Measurements from ENCODE around the gene CRYBG3. TPM values are rescaled to one million over a fixed set of nuclear protein-coding genes. Genes with fewer than 3 reads are reported as not detected.
"Not testable (repeated sequence)": the region's sequence is repeated elsewhere in the genome, so short reads cannot be mapped to it uniquely, and the experiment has no call there.

CRYBG3 gene
- total RNA-seq, 1 donor from 2014 or later, result 19.9 TPM

GRCh38 chr3:97827741-97828471, 6.1 kb downstream of the CRYBG3 start:
- TF ChIP-seq, protein P1, sequence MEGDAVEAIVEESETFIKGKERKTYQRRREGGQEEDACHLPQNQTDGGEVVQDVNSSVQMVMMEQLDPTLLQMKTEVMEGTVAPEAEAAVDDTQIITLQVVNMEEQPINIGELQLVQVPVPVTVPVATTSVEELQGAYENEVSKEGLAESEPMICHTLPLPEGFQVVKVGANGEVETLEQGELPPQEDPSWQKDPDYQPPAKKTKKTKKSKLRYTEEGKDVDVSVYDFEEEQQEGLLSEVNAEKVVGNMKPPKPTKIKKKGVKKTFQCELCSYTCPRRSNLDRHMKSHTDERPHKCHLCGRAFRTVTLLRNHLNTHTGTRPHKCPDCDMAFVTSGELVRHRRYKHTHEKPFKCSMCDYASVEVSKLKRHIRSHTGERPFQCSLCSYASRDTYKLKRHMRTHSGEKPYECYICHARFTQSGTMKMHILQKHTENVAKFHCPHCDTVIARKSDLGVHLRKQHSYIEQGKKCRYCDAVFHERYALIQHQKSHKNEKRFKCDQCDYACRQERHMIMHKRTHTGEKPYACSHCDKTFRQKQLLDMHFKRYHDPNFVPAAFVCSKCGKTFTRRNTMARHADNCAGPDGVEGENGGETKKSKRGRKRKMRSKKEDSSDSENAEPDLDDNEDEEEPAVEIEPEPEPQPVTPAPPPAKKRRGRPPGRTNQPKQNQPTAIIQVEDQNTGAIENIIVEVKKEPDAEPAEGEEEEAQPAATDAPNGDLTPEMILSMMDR (IDR thresholded peaks at IDR 0.05; ENCODE audit: borderline replicate concordance), result no peak
- Histone ChIP-seq H3K27me3 (ENCODE audit: low read depth) (no peaks in the 10 kb centered on the region), H3K36me3 (no peaks in the 10 kb centered on the region), H3K4me1 (peaks cover 83% of the 10 kb centered on the region), H3K27ac (replicated peaks) (no peak overlapping the region), H3K4me3 (no peak overlapping the region), H3K9me3 (replicated peaks) (no peaks in the 10 kb centered on the region)
- DNase-seq, result no peak
- intact Hi-C loops (cut with micrococcal nuclease), result no loop called here

GRCh38 chr3:97829198-97829597, 7.4 kb downstream of the CRYBG3 start:
- Histone ChIP-seq H3K36me3 (no peaks in the 10 kb centered on the region), H3K9me3 (replicated peaks) (no peaks in the 10 kb centered on the region), H3K4me3 (no peak overlapping the region), H3K4me1 (peaks cover 72% of the 10 kb centered on the region), H3K27ac (replicated peaks) (no peak overlapping the region), H3K27me3 (ENCODE audit: low read depth) (no peaks in the 10 kb centered on the region)
- intact Hi-C loops (cut with micrococcal nuclease), result no loop called here
- TF ChIP-seq, protein P1 (IDR thresholded peaks at IDR 0.05; ENCODE audit: borderline replicate concordance), result no peak
- DNase-seq, result no peak

DNA sequence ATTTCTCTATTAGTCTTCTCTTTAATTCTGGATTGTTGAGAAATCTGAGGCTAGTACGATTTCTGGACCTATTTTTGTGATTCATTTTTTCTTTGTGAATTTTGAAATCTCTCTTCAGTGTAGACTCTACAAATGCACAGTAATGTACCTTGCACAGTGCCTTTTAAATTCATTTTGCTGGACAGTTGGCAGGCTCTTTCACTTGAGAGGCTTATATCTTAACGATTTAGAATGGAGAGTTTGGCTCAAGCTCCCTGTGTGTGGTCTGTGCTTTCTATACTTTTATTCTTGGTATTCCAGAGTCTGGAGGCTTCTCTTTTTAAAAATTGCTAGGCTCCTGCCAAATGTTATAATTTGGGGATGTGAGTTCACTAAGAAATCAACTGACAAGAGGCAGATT, 8.8 kb downstream of the CRYBG3 start:
- H3K4me1 ChIP-seq, result peaks cover 72% of the 10 kb centered on the region
- no peak overlapping the region for H3K4me3 ChIP-seq
- H3K36me3 ChIP-seq, result no peaks in the 10 kb centered on the region
- intact Hi-C loops (cut with micrococcal nuclease), result no loop called here
- TF ChIP-seq, protein P1 (IDR thresholded peaks at IDR 0.05; ENCODE audit: borderline replicate concordance), result no peak
- H3K27ac ChIP-seq (replicated peaks), result no peak overlapping the region
- DNase-seq, result no peak
- no peaks in the 10 kb centered on the region for H3K9me3 ChIP-seq (replicated peaks)
- no peaks in the 10 kb centered on the region for H3K27me3 ChIP-seq (ENCODE audit: low read depth)

GRCh38 chr3:97831140-97831539, 9.3 kb downstream of the CRYBG3 start:
- Histone ChIP-seq H3K36me3 (no peaks in the 10 kb centered on the region), H3K27ac (replicated peaks) (no peak overlapping the region), H3K9me3 (replicated peaks) (no peaks in the 10 kb centered on the region), H3K27me3 (ENCODE audit: low read depth) (no peaks in the 10 kb centered on the region), H3K4me3 (no peak overlapping the region), H3K4me1 (peaks cover 67% of the 10 kb centered on the region)
- no peak for DNase-seq
- intact Hi-C loops (cut with micrococcal nuclease), result no loop called here
- TF ChIP-seq, protein P1 (IDR thresholded peaks at IDR 0.05; ENCODE audit: borderline replicate concordance), result no peak

GRCh38 chr3:97833184-97833583, 11.4 kb downstream of the CRYBG3 start:
- H3K9me3 ChIP-seq (replicated peaks); H3K36me3 ChIP-seq; H3K4me3 ChIP-seq; H3K27ac ChIP-seq (replicated peaks); intact Hi-C loops (cut with micrococcal nuclease); H3K27me3 ChIP-seq (ENCODE audit: low read depth); DNase-seq: not testable (repeated sequence)
- peaks cover 58% of the 10 kb centered on the region for H3K4me1 ChIP-seq

GRCh38 chr3:97835761-97836160, 13.9 kb downstream of the CRYBG3 start:
- DNase-seq, result no peak
- no peaks in the 10 kb centered on the region for H3K36me3 ChIP-seq
- no peak overlapping the region for H3K4me3 ChIP-seq
- H3K9me3 ChIP-seq (replicated peaks), result no peaks in the 10 kb centered on the region
- intact Hi-C loops (cut with micrococcal nuclease), result no loop called here
- TF ChIP-seq, protein P1 (IDR thresholded peaks at IDR 0.05; ENCODE audit: borderline replicate concordance), result no peak
- H3K27me3 ChIP-seq (ENCODE audit: low read depth), result no peaks in the 10 kb centered on the region
- H3K4me1 ChIP-seq, result peaks cover 55% of the 10 kb centered on the region
- no peak overlapping the region for H3K27ac ChIP-seq (replicated peaks)

All from left ventricle myocardium inferior (tissue), 1 donor.